Upper lobe of left lung (tissue), 6 donors: ENCODE measurements around the gene SPDYE4. TPM values are rescaled to one million over a fixed set of nuclear protein-coding genes. Genes with fewer than 3 reads are reported as not detected.

Experiments used
- ATAC-seq, 2 donors: fragments of 200-7000 bp; cut with Tn5 transposase; one replicate each; pipeline ENCODE4 v1.9.1; 2022; ENCODE audit warnings: mild to moderate bottlenecking in 2 of 2, moderate library complexity in 2 of 2; ENCODE audit not compliant: low FRiP score in 2 of 2
- DNase-seq, 2 donors: peaks; one replicate each; pipeline ENCODE4 v3.0.0-alpha.2; 2019 to 2020
- H3K27ac ChIP-seq, 4 donors: fragments of 200-600 bp; sonication (generic); one replicate each; pipeline ENCODE4 v1.5.1; 2016 to 2019
- H3K27me3 ChIP-seq, 4 donors: fragments of 200-600 bp; sonication (generic); one replicate each; pipeline ENCODE4 v1.5.1; 2017 to 2019
- H3K36me3 ChIP-seq, 4 donors: fragments of 200-600 bp; sonication (generic); one replicate each; pipeline ENCODE4 v1.5.1; 2016 to 2019
- H3K4me1 ChIP-seq, 4 donors: fragments of 200-600 bp; sonication (generic); one replicate each; pipeline ENCODE4 v1.5.1; 2018 to 2019
- H3K4me3 ChIP-seq, 4 donors: fragments of 200-600 bp; sonication (generic); one replicate each; pipeline ENCODE4 v1.5.1; 2017 to 2019; ENCODE audit warnings: mild to moderate bottlenecking in 2 of 4, moderate library complexity in 1 of 4
- H3K9me3 ChIP-seq, 4 donors: fragments of 200-600 bp; sonication (generic); one replicate each; pipeline ENCODE4 v1.5.1; 2018 to 2019
- CTCF ChIP-seq, 6 experiments: fragments of 450-650 bp in 4 of 6; fragments of 200-600 bp in 2 of 6; sonication (generic) in 2 of 6; IDR thresholded peaks; one replicate each; pipeline ENCODE4 v1.5.1; 2016 to 2019; ENCODE audit warnings: antibody characterized with exemption in 6 of 6
- EP300 ChIP-seq, 4 donors: sonication (generic); formaldehyde crosslinking; IDR thresholded peaks; one replicate each; pipeline ENCODE4 v1.5.1; 2017; ENCODE audit warnings: antibody characterized with exemption in 4 of 4, control low read depth in 2 of 4
- POLR2A ChIP-seq, 4 donors: fragments of 450-650 bp; IDR thresholded peaks; one replicate each; pipeline ENCODE4 v1.5.1; 2016 to 2017; ENCODE audit warnings: antibody characterized with exemption in 4 of 4, mild to moderate bottlenecking in 2 of 4
- POLR2AphosphoS5 ChIP-seq, 2 donors: sonication (generic); formaldehyde crosslinking; IDR thresholded peaks; one replicate each; pipeline ENCODE4 v1.5.1; 2017; ENCODE audit warnings: antibody characterized with exemption in 2 of 2
- WGBS, 2 donors: methylation state at CpG; one replicate each; pipeline ENCODE4 v1.1.5; 2017 to 2018; 5-methylcytosine and 5-hydroxymethylcytosine counted together
- total RNA-seq, 6 donors: library from RNA; depleted of rRNA in 4 of 6; stranded (reverse); fragments of >200 nt in 4 of 6; gene quantifications; one replicate each; pipeline versions ENCODE4 v1.1.0 to v1.2.1, GENCODE V29; 2016 to 2021
- donor health status: DM: no; HTN: no; CAD: no; lungs with moderate emphysema.
- donor health status: DM: no; HTN: yes; CAD: no; lungs with severe emphysema.

SPDYE4 gene
- total RNA-seq, 6 donors from 2014 or later: not detected

- peaks cover 0 to 7% (median 1%) of the 10 kb centered on the region in 4 donors for H3K27me3 ChIP-seq
- no peak for DNase-seq
- no peaks in the 10 kb centered on the region for H3K9me3 ChIP-seq
- no peaks in the 10 kb centered on the region for H3K36me3 ChIP-seq
- WGBS, 2 donors: 70 to 83% methylated on average over 8 to 19 of the region's 19 CpGs
- TF ChIP-seq EP300 (IDR thresholded peaks at IDR 0.05) (no peak), POLR2A (IDR thresholded peaks at IDR 0.05) (no peak), POLR2AphosphoS5 (IDR thresholded peaks at IDR 0.05) (no peak), CTCF (IDR thresholded peaks at IDR 0.05) (no peak)
- H3K4me3 ChIP-seq: no peak overlapping the region
- H3K4me1 ChIP-seq: peaks cover 0 to 8% (median 4%) of the 10 kb centered on the region in 4 donors
- no peak overlapping the region for H3K27ac ChIP-seq
- ATAC-seq: no peak
Observed at GRCh38 chr17:8803531-8804420, 45.4 kb upstream of the SPDYE4 start.

GRCh38 chr17:8801135-8801840, 42.9 kb upstream of the SPDYE4 start:
- Histone ChIP-seq H3K4me1 (peaks cover 0 to 8% (median 4%) of the 10 kb centered on the region in 4 donors), H3K27me3 (peaks cover 0 to 9% (median 1%) of the 10 kb centered on the region in 4 donors), H3K36me3 (no peaks in the 10 kb centered on the region), H3K4me3 (no peak overlapping the region), H3K27ac (no peak overlapping the region), H3K9me3 (no peaks in the 10 kb centered on the region)
- no peak for ATAC-seq
- 84 to 88% methylated on average over 4 to 6 of the region's 6 CpGs for WGBS, 2 donors
- DNase-seq: peak in 1 of 2 donors; percentile 18
- TF ChIP-seq POLR2AphosphoS5 (IDR thresholded peaks at IDR 0.05) (no peak), EP300 (IDR thresholded peaks at IDR 0.05) (no peak), POLR2A (IDR thresholded peaks at IDR 0.05) (no peak), CTCF (IDR thresholded peaks at IDR 0.05) (no peak)

GRCh38 chr17:8800656-8801055, 42.3 kb upstream of the SPDYE4 start:
- 85% methylated on average over 2 of the region's 2 CpGs for WGBS, 2 donors
- TF ChIP-seq POLR2AphosphoS5 (IDR thresholded peaks at IDR 0.05) (no peak), CTCF (IDR thresholded peaks at IDR 0.05) (no peak), POLR2A (IDR thresholded peaks at IDR 0.05) (no peak), EP300 (IDR thresholded peaks at IDR 0.05) (no peak)
- H3K36me3 ChIP-seq: no peaks in the 10 kb centered on the region
- H3K4me1 ChIP-seq: peaks cover 0 to 8% (median 4%) of the 10 kb centered on the region in 4 donors
- no peak overlapping the region for H3K4me3 ChIP-seq
- ATAC-seq: no peak
- DNase-seq: no peak
- no peaks in the 10 kb centered on the region for H3K9me3 ChIP-seq
- H3K27ac ChIP-seq: no peak overlapping the region
- peaks cover 0 to 9% (median 1%) of the 10 kb centered on the region in 4 donors for H3K27me3 ChIP-seq

GRCh38 chr17:8799570-8800212, 41.3 kb upstream of the SPDYE4 start:
- Histone ChIP-seq H3K4me3 (peak overlapping the region in 3 of 4 donors; percentile 35 to 40 (median 37)), H3K27ac (no peak overlapping the region), H3K9me3 (no peaks in the 10 kb centered on the region), H3K4me1 (peaks cover 2 to 8% (median 7%) of the 10 kb centered on the region in 4 donors), H3K36me3 (no peaks in the 10 kb centered on the region), H3K27me3 (peaks cover 0 to 9% (median 1%) of the 10 kb centered on the region in 4 donors)
- ATAC-seq: no peak
- WGBS, 2 donors: 52 to 54% methylated on average over 12 to 15 of the region's 15 CpGs
- TF ChIP-seq EP300 (IDR thresholded peaks at IDR 0.05) (no peak), POLR2A (IDR thresholded peaks at IDR 0.05) (no peak), CTCF (IDR thresholded peaks at IDR 0.05) (no peak)
- no peak for DNase-seq
